DMS53 (cell line): ENCODE results near the gene HOXD9.

Source experiments
- DNase-seq: peaks from one replicate; lab custom pipeline; 2025; lab: John Stamatoyannopoulos, UW

The HOXD9 gene

GRCh38 chr2:176124110-176124946 is 1.8 kb downstream of the HOXD9 start:
- DNase-seq: no peak

DNA sequence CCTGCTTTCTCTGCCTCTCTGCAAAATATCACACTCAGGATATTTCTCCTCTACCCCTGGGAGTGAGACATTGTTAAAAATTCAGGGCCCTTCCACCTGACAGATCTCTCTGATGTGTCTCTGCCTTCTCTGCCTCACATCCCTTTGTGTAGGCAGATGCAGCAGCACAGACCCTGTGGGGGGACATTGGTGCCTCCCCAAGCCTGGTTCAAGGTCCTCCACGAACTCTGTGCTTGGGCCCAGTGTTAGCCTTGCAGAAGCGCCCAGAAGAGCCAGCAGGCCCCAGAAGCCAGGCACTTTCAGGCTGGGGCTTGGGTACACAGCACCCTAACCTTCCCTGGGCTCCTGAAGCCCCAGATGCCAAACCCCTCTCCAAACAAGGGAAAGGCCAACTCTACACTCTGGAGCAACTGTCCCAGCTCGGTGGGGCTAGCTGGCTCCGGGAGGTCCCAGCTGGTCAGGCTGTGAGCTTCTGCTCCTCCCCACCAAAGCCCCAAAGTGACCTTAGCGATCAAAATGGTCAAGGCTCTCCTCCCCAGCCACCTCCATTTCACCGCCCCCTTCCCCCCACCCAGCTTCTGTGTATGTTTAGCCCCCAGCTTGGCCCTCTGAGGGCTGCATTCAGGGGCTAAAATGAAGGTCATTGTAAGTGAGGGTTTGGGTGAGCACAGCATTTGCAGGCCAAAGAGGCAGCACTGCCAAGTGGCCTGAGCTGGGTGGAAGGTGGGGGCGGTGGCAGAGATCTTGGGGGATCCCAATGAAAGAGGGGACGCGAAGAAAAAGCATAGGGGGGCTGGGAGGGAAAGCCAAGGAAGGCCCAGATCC is 2.6 kb downstream of the HOXD9 start:
- no peak for DNase-seq

DNA sequence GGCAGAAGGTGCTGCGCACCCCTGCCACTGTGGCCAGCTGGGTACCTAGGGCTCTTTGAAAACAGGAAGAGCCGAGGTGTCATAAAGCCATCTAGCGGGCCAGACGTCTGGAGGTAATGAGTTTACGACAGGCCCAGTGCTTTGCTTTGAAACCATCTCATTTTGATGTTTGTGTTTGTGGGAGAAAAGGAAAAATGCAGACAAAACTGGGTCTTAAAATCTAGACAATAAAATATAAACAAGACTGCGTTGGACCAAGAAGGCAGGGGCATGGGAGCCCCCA is 3.2 kb downstream of the HOXD9 start:
- DNase-seq: no peak

DNA sequence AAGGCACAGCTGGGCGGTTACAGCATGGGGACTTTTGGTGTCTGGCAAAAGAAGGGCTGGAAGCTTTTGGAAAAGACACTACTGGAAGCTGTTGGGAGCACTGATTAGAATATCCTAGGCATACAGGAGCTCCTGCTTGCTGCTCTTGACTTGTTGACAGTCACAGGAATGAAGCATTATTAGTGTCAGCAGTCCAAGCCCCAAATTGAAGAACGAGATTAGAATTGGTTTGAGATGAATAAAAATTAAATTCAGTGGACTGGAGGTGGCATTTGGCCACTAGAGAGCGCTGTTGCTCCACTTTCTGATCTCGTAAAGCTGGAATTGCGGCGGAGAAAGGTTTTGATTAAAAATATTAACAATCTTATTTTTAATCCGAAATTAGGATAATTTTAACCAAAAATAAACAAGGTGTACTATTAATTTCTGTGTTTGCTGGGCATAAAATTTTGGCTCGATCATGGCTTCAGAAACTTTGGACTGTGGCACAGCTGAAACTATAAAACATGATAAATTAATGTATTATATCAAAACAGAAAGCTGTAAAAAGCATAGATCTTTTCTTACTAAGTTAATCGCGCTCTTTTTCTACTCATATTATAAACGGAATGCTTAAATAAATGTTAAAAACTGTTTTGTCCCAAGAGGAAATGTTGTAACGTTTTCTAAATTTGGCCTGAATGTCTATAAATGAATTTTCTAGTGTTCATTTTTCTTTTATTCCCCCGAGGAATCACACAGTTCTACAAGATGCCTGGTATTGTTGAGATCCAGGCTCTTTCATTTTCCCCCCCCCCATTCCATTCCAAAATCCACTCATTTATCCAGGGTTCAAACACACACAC is 4.6 kb downstream of the HOXD9 start:
- DNase-seq: peak; percentile 79

DNA sequence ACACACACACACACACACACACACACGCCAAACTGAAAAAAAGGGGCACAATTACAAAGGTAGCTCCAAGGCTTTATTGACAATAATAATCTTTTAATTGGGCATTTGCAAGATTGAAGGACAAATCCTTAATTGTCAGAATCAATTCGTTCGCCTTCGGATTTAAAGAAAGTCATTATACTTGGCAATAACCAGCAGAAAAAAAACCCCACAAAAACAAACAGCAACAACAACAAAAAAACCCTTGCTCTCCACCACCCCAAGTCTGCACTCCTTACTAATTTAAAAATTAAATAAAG is 5.2 kb downstream of the HOXD9 start:
- DNase-seq: no peak

GRCh38 chr2:176128172-176128981 is 5.9 kb downstream of the HOXD9 start:
- DNase-seq: peak; percentile 77

- peak; percentile 93 for DNase-seq
Measured at GRCh38 chr2:176128982-176129796, 6.7 kb downstream of the HOXD9 start, which contains the start of gene HOXD8. HOXD8 (plus strand) TSS chr2:176129705; CDS start chr2:176130367, 662 bp downstream.

DNA sequence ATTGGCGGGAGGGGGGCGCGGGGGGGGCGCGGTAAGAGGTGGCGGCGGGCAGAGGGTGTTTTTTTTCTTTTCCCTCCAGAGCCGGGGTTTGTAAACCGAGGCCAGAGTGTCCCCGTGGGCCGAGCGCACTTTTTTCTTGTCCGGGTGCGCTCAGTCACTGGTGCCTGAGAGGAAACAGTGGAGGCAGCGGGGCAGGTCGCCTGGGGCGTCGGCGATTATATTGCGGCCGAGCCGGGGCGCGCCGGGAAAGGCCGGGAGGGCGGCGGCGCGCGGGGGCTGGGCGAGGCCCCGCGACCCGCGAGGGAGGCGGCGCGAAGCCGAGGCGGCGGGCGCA is 7.3 kb downstream of the HOXD9 start:
- peak; percentile 86 for DNase-seq

DNA sequence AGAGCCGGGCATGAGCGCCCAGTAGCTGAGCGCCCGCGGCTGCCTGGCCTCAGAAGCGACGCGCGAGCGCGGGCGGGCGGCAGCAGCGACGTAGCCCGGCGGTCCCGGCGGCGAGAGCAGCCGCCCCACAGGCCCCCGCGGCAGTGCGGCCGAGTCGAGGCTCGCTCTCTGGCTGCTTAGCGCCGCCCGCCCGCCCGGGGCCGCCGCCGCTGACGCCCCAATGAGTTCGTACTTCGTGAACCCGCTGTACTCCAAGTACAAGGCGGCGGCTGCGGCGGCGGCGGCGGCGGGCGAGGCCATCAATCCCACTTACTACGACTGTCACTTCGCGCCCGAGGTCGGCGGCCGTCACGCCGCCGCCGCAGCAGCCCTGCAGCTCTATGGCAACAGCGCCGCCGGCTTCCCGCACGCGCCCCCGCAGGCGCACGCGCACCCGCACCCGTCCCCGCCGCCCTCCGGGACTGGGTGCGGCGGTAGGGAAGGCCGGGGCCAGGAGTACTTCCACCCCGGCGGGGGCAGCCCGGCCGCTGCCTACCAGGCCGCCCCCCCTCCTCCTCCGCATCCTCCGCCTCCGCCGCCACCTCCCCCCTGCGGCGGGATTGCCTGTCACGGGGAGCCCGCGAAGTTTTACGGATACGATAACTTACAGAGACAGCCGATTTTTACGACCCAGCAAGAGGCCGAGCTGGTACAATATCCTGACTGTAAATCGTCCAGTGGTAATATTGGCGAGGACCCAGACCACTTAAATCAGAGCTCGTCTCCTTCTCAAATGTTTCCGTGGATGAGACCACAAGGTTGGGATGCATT is 7.8 kb downstream of the HOXD9 start:
- peak; percentile 86 for DNase-seq

GRCh38 chr2:176130957-176131847 is 8.7 kb downstream of the HOXD9 start:
- DNase-seq: no peak

DNA sequence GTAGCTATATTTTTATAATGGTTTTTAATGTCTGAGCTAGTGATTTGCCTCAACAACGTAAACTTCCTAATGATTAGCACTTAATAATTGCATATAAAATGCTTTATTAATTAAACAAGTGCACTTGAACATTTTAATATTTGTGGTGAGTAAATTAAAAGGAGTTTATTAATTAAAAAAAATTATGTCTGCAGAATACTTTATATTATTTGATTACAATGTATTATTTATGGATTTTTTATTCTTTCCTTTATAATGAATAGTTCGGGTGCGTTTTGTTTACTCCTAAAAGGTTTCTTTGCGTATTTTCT is 9.3 kb downstream of the HOXD9 start:
- no peak for DNase-seq

GRCh38 chr2:176132205-176133171 is 10.0 kb downstream of the HOXD9 start:
- no peak for DNase-seq

DNA sequence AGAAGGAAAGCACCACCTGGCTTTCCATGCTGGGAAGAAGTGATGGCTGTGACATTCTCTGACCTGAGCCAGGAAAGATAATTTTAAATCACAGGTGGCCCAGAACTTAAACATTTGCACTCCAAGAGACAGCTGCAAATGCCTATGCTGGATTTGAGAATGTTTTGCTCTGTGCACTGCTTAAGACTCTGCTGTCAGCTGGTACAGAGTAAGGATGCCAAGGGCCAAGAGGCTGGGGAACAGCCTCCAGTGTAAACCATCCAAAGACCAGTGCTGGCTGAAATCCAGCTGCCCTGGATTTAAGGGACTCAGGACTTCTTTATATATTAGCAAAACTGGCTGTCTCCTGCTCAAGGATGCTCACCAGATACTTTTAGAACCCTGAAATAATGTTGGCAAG is 10.9 kb downstream of the HOXD9 start:
- DNase-seq: no peak

- DNase-seq: no peak
Measured at GRCh38 chr2:176134035-176134434, 11.5 kb downstream of the HOXD9 start.

DNA sequence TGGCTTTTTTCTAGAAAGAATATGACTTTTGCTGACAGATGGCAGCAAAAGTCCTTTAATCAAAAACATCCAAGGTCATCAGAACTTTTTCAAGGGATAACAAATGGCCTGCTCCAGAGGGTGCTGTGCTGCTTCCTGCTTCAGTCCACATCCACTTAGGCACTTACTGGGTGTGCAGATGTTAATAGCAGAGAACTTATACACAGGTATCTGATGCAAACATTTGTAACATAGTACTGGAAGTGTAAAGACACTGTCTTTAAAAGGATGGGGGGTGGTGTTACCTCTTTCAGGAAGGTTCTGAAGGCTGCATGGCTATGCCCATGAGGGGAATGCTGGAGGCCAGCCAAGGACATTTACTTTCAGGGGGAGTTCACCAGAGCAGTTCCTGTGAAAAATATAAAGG is 12.5 kb downstream of the HOXD9 start:
- no peak for DNase-seq

DNA sequence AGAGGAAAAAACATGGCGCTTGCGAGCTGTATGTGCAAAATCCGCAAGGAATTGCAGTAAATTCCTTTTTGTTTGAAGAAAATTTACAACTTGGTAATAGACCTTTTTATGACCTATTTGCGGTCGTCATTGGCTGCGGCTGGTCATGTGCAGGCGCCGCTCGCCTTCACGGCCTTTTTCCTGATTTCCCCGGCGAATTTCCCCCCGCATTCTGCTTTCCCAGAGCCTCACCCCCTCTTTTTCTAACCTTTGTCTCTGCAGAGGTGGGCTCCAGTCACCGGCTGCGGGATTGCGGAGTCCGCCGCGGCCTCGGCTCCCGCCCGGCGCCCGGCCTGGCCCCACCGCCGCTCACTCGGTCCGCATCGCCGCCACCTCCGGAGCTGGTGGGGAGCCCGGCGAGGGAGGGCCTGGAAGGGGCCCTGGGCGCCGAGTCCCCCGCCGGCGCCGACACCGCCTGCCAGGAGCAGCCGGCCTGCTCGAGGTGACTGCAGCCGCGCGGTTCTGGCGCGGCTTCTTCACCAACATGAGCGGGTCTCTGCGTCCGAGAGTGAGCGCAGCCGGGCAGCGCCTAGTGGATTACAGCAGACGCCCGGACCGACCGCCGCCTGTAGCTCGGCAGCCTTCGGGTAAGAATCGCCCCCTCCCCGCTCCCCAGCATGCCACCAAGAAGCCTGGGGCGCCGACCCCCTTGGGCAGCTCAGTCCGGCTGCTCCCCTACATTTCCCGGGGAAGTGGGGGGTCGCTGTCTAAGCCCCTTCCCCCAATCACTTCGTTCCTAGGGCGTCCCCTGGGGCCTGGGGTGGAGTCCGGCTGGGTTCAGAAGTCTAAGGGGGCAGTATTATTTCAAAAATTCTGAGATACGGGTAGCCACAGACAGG is 14.1 kb downstream of the HOXD9 start:
- peak; percentile 58 for DNase-seq

- no peak for DNase-seq
Measured at GRCh38 chr2:176137252-176137580, 14.7 kb downstream of the HOXD9 start.
